Activated CD8-positive, alpha-beta memory T cell treated with anti-CD3 and anti-CD28 coated beads, Interleukin-2, amount 50 U/mL, for 1 hour (primary cell): Measurements from ENCODE around the gene LEMD2.

ENCODE experiments used
- DNase-seq: peaks from one replicate; pipeline ENCODE4 v3.0.0-alpha.2; 2020; ENCODE audit errors: extremely low read depth

LEMD2 gene

GRCh38 chr6:33819021-33819420 lies 30.1 kb upstream of the LEMD2 start:
- DNase-seq, result no peak

- DNase-seq, result no peak
These were observed 29.4 kb upstream of the LEMD2 start for GRCh38 chr6:33818293-33818692.

DNA sequence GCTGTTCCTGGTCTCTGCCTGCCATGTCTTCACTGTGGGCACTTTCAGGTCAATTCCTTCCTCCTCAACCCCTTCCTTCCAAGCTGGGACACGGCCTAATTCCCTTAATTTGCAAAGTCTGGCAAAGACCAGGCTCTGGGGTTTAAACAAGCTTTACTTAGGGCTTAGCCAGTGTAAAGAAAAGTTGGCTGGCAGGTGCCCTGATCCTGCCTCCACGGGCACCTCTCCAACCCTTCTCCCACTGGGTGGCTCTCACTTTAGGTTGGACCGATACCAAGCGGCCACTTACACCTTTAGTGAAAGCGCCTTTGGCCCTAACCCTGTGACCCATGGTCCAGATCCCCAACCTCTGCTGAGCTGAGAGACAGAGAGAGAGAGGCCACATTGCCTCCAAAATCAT lies 28.6 kb upstream of the LEMD2 start:
- DNase-seq, result no peak

- DNase-seq, result no peak
These were observed 28.0 kb upstream of the LEMD2 start for GRCh38 chr6:33816911-33817310.

- no peak for DNase-seq
These were observed 26.9 kb upstream of the LEMD2 start for GRCh38 chr6:33815854-33816253.

DNA sequence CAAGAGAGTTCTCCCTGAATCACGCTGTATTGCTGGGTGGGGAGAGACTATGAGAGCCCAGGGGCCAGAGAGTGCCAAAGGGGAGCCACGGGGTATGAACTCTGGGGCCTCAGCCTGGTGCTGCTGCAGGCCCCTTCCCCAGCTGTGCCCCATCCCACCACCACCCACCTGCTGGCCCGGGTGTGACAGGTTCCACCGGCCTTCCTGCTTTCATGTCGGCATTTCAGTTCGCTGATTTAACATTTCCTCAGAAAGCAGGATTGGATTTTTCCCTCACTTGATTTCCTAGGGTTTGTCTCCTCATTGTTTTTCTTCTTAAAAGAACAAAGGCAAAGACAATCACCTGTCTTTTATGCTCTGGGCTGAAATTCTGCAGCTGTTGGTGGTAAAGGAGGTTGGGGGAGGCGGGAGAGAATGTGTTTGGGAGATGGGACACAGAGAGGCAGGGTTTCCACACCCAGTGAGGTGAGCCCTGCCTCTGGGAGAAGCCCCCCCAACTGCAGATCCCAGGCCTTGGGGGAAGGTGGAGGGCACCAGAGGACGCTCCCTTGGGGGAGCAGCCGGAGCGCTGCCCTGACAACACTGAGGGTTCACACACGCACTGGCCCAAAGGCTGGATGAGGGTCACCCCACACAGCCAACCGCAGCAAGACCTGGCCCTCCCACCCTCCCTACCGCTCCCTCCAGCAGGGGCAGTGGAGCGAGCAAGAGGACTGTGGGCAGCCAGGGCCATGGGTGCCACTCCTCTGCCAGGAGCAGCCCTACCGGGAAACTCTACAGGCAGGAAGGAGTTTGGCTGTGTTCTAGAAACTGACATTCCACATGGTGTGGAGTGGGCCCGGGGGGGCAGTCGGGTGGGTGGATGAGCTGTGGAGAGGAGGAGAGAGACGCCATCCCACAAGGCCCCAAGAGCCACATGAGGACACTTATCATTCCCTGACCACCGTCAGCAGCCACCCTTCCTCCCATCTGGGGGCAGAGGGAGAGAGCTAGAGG lies 25.4 kb upstream of the LEMD2 start:
- no peak for DNase-seq

DNA sequence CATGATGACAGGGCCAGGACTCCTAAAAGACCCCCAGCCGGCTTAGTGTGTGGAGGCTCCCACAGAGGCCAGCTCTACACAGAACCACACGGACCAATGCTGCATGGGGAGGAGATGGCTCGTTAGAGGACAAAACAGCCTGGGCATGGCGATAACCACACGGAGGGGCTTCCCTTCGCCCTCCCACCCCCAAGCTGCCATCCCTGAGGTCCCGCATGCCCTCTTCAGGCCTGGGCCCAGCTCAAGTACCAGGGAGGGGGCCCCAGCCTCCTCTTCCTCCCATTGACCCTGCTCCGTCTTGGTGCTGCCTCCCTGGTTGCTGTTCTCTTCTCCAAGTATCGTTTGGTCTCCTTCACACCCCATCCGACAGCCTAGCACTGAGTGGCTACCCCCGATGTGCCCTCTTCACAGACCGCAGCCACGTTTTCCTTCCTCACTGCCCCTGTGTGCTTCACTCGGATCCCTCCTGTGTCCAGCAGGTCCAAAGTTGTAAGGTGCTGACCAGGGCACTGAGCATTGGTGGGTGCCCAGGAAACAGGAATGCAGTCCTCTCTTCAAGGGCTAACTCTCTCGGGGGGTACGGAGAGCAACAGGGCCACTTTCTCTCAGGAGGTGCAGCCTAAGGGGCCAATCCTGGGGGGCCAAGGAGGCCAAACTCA lies 24.4 kb upstream of the LEMD2 start:
- no peak for DNase-seq

- DNase-seq, result no peak
These were observed 23.7 kb upstream of the LEMD2 start for GRCh38 chr6:33812669-33813068.

- no peak for DNase-seq
These were observed 20.7 kb upstream of the LEMD2 start for GRCh38 chr6:33809594-33809993.

GRCh38 chr6:33808641-33809180 lies 19.8 kb upstream of the LEMD2 start:
- DNase-seq, result no peak

GRCh38 chr6:33807606-33808005 lies 18.7 kb upstream of the LEMD2 start:
- no peak for DNase-seq

- no peak for DNase-seq
These were observed 17.9 kb upstream of the LEMD2 start for GRCh38 chr6:33806841-33807240.

- no peak for DNase-seq
These were observed 14.7 kb upstream of the LEMD2 start, which contains the start of gene MLN for GRCh38 chr6:33803571-33804053. MLN (minus strand) TSS chr6:33804003; CDS start chr6:33801163, 2,840 bp downstream.

- no peak for DNase-seq
These were observed 13.4 kb upstream of the LEMD2 start for GRCh38 chr6:33802186-33802958.

DNA sequence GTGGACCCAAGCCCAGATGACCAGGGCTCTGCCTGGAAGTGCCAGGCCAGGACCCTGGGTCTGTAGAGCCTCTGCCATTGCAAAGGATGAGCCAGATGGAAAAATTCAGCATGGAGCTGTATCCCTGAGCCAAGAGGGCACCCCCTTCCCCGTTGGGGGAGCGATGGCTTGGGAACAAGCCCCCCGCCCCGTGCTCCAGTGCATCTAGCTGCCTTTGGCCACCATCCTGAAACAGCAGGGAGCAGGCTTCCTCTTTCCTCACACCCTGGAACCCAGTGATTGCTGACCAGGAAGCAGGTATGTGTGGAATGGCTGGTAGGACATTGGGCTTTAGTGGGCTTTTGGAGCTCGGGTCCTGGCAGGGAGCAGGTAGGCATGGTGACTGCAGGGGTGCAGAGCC lies 12.7 kb upstream of the LEMD2 start:
- DNase-seq, result no peak

- no peak for DNase-seq
These were observed 11.5 kb upstream of the LEMD2 start for GRCh38 chr6:33800248-33800969.

GRCh38 chr6:33799454-33800113 lies 10.7 kb upstream of the LEMD2 start:
- DNase-seq, result no peak

DNA sequence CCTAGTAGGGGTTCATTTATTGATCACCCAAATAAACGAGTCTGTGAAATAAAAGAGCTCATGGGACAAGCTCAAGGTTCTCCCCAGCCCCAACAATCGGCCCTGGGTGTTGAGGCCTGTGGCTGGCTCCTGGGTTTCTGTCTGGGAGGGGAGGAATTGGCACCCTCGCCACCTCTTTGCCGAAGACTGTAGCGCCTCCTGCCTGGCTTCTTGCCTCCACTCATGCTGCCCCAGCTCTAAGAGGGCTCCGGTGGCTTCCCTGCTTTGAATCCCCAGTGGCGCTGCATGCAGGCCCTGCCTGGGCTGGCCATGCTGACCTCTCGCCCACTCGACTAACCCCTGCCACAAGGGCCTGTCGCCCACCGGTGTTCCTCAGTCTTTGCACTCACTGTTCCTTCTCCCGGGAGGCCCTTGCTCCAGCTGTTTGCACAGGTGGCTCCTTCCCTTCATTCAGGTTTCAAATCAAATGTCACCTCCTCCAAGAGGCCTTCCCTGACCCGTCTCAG lies 9.5 kb upstream of the LEMD2 start:
- no peak for DNase-seq

DNA sequence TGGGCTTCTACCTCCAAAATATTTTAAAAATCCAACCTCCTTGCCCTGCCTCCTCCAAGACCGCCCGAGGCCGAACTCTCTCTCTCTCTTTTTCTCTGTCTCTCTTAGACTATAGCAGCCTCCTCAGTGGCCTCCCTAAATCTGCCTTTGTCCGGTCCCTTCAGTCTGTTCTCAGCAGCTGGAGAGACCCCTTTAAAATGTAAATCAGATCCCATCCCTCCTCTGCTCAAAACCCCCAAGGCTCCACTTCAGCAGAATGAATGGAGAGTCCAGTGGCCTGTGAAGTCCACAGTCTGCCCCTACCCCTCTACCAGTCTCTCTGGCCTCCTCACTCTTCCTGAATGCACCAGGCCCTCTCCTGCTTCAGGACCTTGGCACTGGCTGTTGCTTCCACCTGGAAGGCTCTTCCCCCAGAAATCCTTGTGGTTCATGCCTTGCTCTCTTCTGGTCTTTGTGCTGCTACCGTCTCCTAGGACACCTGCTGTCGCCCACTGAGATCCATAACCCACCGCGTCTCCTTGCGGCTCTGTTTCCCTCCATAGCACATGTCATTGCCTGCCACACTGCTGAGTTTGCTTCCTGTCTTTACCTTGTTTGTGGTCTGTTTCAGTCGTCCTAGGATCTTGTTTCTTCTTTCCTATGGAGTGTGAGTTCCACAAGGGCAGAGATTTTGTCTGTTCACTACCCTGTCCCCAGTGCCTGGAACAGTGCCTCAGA lies 8.9 kb upstream of the LEMD2 start:
- no peak for DNase-seq
